A549 (cell line): ENCODE results near the gene MROH2A. TPM values are rescaled to one million over a fixed set of nuclear protein-coding genes. Genes with fewer than 3 reads are reported as not detected.
A peak's percentile ranks its signal among the peaks of the same experiment; 100 is the strongest.

Experiments
- ATAC-seq, 2 experiments: fragments of 200-7000 bp in 1 of 2; fragments of >200 bp in 1 of 2; cut with Nextera tagmentation in 1 of 2; cut with Tn5 transposase in 1 of 2; 3 replicates each; pipeline versions ENCODE4 v1.8.0 to v1.9.1; 2018 to 2020; ENCODE audit warnings: mild to moderate bottlenecking in 1 of 2, moderate library complexity in 1 of 2
- CTCF ChIA-PET: fragments of 300-600 bp; sonication (Branson Sonifier 250); formaldehyde crosslinking; extraction: SDS; loops from one replicate; lab custom pipeline; 2021; ENCODE audit warnings: antibody characterized with exemption, inconsistent platforms; lab: Yijun Ruan, JAX
- POLR2A ChIA-PET: fragments of 350-600 bp; formaldehyde crosslinking; extraction: SDS; loops from one replicate; lab custom pipeline; 2021; ENCODE audit warnings: antibody characterized with exemption, inconsistent platforms; lab: Yijun Ruan, JAX
- DNase-seq, 2 experiments: peaks; one replicate each; pipeline versions ENCODE4 v3.0.0 to v3.0.0-alpha.2; 2011 to 2016; ENCODE audit warnings: low read depth in 1 of 2, low spot score in 1 of 2
- FAIRE-seq: peaks from 2 replicates; lab custom pipeline; 2011; peaks lifted over from hg19 to GRCh38; lab: Jason Lieb, UNC
- H3K27ac ChIP-seq, 2 experiments: fragments of >200 bp; sonication (Bioruptor Twin); formaldehyde crosslinking; 3 replicates each; pipeline ENCODE4 v1.5.1; 2016 to 2017
- H3K4me1 ChIP-seq: fragments of >200 bp; sonication (Bioruptor Twin); formaldehyde crosslinking; 3 replicates; pipeline ENCODE4 v1.6.1; 2016
- H3K4me2 ChIP-seq: fragments of >200 bp; sonication (Bioruptor Twin); formaldehyde crosslinking; 3 replicates; pipeline ENCODE4 v1.6.1; 2016
- H3K4me3 ChIP-seq: fragments of >200 bp; sonication (Bioruptor Twin); formaldehyde crosslinking; 3 replicates; pipeline ENCODE4 v1.5.1; 2016
- H3K9me3 ChIP-seq: fragments of >200 bp; sonication (Bioruptor Twin); formaldehyde crosslinking; 3 replicates; pipeline ENCODE4 v1.6.1; 2016
- CHD2 ChIP-seq: fragments of 150-350 bp; IDR thresholded peaks from 2 replicates; pipeline ENCODE4 v1.6.1; 2014; ENCODE audit warnings: low read length; ENCODE audit not compliant: partially characterized antibody
- EHMT2 ChIP-seq: fragments of 200-600 bp; sonication (generic); IDR thresholded peaks from 2 replicates; pipeline ENCODE4 v1.6.1; 2016; ENCODE audit warnings: antibody characterized with exemption, low read depth, mild to moderate bottlenecking, moderate library complexity
- ESRRA ChIP-seq: fragments of 150-350 bp; IDR thresholded peaks from 2 replicates; pipeline ENCODE4 v1.6.1; 2014; ENCODE audit warnings: mild to moderate bottlenecking, low read length, borderline replicate concordance
- FOSB ChIP-seq: fragments of 250-450 bp; sonication (Bioruptor Pico); IDR thresholded peaks from 2 replicates; pipeline ENCODE4 v1.5.0; 2020; ENCODE audit warnings: mild to moderate bottlenecking, moderate library complexity
- FOSL2 ChIP-seq, 2 experiments: fragments of 450-650 bp in 1 of 2; fragments of >200 bp in 1 of 2; sonication (Bioruptor Twin) in 1 of 2; formaldehyde crosslinking; IDR thresholded peaks; 2 replicates each; pipeline versions ENCODE4 v1.5.0 to v1.6.1; 2016 to 2020; ENCODE audit warnings: mild to moderate bottlenecking in 1 of 2, moderate library complexity in 1 of 2
- HMGXB4 ChIP-seq: fragments of 250-450 bp; sonication (Bioruptor Pico); IDR thresholded peaks from 2 replicates; pipeline ENCODE4 v1.5.0; 2021; ENCODE audit warnings: mild to moderate bottlenecking, moderate library complexity, borderline replicate concordance
- HOXA7 ChIP-seq: fragments of 250-450 bp; sonication (Bioruptor Pico); IDR thresholded peaks from 2 replicates; pipeline ENCODE4 v1.5.0; 2020; ENCODE audit warnings: mild to moderate bottlenecking, moderate library complexity
- NPAS2 ChIP-seq: fragments of 250-450 bp; sonication (Bioruptor Pico); IDR thresholded peaks from 2 replicates; pipeline ENCODE4 v1.8.0; 2022; ENCODE audit warnings: mild to moderate bottlenecking, moderate library complexity, borderline replicate concordance
- RCOR1 ChIP-seq: fragments of 150-350 bp; IDR thresholded peaks from 2 replicates; pipeline ENCODE4 v1.6.1; 2014; ENCODE audit warnings: antibody characterized with exemption, low read length, low read depth
- RNF2 ChIP-seq: fragments of 200-600 bp; sonication (generic); IDR thresholded peaks from 2 replicates; pipeline ENCODE4 v1.6.1; 2016; ENCODE audit warnings: low read depth, mild to moderate bottlenecking, antibody characterized with exemption, moderate library complexity, borderline replicate concordance
- SMC3 ChIP-seq: fragments of >200 bp; sonication (Bioruptor Twin); formaldehyde crosslinking; IDR thresholded peaks from 3 replicates; pipeline ENCODE4 v1.6.1; 2018; ENCODE audit warnings: inconsistent platforms
- TP53 ChIP-seq: fragments of 250-450 bp; sonication (Bioruptor Pico); IDR thresholded peaks from 2 replicates; pipeline ENCODE4 v1.5.0; 2021; ENCODE audit warnings: mild to moderate bottlenecking, moderate library complexity
- WGBS: methylation state at CpG from one replicate; pipeline ENCODE4 v1.1.6; 2017; ENCODE audit errors: missing lambda C conversion rate; 5-methylcytosine and 5-hydroxymethylcytosine counted together
- polyA plus RNA-seq, 4 experiments: library from polyadenylated mRNA; depleted of rRNA in 3 of 4; stranded (reverse); fragments of >200 nt; fragmentation: RNase III in 1 of 4; extraction: RNeasy Plus Mini Kit Qiagen cat#74134 plus additional on column Dnase treatment in 1 of 4; gene quantifications; 2 replicates in 3 of 4; 3 replicates in 1 of 4; pipeline ENCODE4 v1.2.3, GENCODE V29; 2011 to 2017
- TF ChIP-seq, protein P1 (sequence below): fragments of 450-650 bp; IDR thresholded peaks from 2 replicates; pipeline ENCODE4 v1.6.1; 2014; ENCODE audit warnings: antibody characterized with exemption
- TF ChIP-seq, protein P2 (sequence below): fragments of 150-350 bp; IDR thresholded peaks from 2 replicates; pipeline ENCODE4 v1.6.1; 2014; ENCODE audit warnings: low read depth, mild to moderate bottlenecking, low read length
- TF ChIP-seq, protein P3 (sequence below): fragments of 200-600 bp; sonication (generic); IDR thresholded peaks from 2 replicates; pipeline ENCODE4 v1.6.1; 2016; ENCODE audit warnings: antibody characterized with exemption, mild to moderate bottlenecking, moderate library complexity

MROH2A gene
- polyA plus RNA-seq, 2 of the 4 experiments (the other 2 are of a cell fraction), result 0.10 to 0.63 TPM

DNA sequence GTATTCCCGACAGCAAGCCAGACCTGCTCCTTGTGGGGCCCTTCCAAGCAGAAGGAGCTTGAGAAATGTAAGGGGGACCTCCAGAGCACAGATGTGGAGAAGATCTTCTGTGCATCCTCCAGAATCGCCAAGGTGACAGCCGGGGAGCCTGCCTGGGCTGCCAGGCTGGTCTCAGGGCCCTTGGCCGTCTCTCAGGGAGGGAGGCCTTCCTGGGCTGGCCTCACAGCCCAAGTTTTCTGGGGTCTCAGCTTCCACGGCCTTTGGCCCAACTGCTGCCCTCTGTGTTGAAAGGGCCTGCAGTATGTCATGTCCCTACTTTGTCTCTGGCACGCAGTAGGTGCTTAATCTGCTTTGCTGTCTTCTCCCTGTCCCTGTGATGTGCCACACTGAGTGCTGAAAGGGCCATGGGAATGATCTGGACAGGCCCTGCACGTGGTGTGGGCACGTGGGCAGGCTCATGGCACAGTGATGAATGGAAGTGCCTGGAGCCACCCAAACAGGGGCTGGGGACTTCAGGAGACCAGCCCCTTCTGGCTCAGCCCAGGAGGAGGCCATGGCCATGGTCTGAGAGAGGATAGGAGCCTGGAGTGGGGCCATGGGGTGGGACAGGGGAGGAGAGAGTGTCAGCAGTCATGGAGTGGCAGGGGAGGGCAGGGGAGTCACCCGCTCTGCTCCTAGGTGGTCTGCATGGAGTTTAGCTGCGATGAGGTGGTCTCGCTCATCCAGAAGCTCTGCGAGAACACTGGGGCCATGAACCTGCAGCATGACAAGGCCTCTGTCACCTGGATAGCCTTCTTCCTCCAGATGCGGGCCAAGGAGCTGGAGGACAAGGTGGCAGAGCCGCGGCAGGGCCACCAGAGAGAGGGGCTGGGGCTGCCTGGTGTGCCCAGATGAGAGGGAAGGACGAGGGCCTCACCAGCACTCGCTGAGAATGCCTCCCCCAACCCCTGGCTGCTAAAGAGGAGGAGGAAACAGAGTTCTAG is 40.8 kb downstream of the MROH2A start:
- H3K4me1 ChIP-seq, result peaks cover 33% of the 10 kb centered on the region
- no peak for ATAC-seq
- POLR2A ChIA-PET, result no interaction called here
- no peaks in the 10 kb centered on the region for H3K9me3 ChIP-seq
- FAIRE-seq, result no peak
- H3K4me3 ChIP-seq, result no peak overlapping the region
- TF ChIP-seq EHMT2 (no peak), SMC3 (no peak), CHD2 (no peak), HOXA7 (CRISPR knock-in tag) (no peak)
- 79% methylated on average over 14 of the region's 17 CpGs for WGBS
- no peak for DNase-seq
- CTCF ChIA-PET, result interaction anchor here (1.2 kb wide), 1 partner anchor 13 kb away, joined by 3 read pairs; no protein-coding TSS in a partner anchor
- peak overlapping the region in 1 of 2 experiments; percentile 81; a peak in 4 of 6 replicates for H3K27ac ChIP-seq
- H3K4me2 ChIP-seq, result no peak overlapping the region

DNA sequence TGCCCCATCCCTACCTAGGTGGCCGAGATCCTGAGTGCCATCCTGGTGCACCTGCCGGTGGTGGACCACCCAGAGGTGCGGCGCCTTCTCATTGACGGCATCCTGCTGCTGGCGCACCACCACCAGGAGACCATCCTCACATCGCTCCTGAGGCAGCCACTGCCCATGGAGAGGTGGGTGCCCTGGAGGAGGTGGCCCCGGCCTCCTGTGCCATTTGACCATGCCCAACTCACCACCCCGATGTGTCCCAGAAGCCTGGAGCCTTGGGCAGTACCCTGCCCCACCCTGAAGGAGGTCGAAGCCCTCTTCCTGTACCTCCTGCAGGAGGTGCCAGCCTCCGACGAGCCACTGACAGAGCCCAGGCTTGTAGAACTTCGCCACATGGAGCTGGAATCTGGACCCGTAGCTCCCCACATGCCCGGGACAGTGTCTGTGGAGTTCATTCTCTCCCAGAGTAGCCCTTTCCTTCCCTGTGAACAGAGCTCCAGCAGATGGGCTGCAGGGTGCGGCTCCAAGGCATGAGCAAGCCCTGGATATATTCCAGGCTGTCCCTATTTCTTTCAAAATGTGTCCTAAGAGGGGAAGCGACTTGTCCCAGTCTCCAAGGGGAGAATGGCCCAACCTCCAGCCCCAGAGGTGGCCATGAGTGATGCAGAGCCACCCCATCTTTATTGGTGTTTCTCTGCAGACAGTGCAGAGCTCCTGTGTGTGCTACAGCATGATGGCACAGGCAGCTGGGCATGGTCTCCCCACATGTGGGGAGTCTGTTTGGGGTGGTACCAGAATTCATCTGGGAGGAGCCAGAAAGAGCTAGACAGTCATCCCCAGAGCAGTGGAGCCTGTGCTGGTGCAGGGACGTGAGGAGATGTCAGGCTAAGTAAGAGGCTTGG is 42.0 kb downstream of the MROH2A start:
- peak overlapping the region; percentile 28 to 81 for H3K27ac ChIP-seq
- 92% methylated on average over 16 of the region's 18 CpGs for WGBS
- no peak overlapping the region for H3K4me3 ChIP-seq
- H3K4me1 ChIP-seq, result peaks cover 36% of the 10 kb centered on the region
- ChIA-PET CTCF (interaction anchor here (0.6 to 1.8 kb wide), 3 partner anchors 12 to 51 kb away, joined by 3 to 12 read pairs (median 3); no protein-coding TSS in a partner anchor), POLR2A (interaction anchor here (1.2 kb wide), 1 partner anchor 247 kb away, joined by 11 read pairs; no protein-coding TSS in a partner anchor)
- no peak for TF ChIP-seq FOSB (CRISPR knock-in tag)
- TF ChIP-seq NPAS2, result no peak
- no peak for TF ChIP-seq HMGXB4 (CRISPR knock-in tag)
- TF ChIP-seq, protein P1, sequence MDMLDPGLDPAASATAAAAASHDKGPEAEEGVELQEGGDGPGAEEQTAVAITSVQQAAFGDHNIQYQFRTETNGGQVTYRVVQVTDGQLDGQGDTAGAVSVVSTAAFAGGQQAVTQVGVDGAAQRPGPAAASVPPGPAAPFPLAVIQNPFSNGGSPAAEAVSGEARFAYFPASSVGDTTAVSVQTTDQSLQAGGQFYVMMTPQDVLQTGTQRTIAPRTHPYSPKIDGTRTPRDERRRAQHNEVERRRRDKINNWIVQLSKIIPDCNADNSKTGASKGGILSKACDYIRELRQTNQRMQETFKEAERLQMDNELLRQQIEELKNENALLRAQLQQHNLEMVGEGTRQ, result no peak
- no peak for TF ChIP-seq ESRRA
- no peak for TF ChIP-seq FOSL2 (IDR thresholded peaks at IDR 0.05)
- no peak for TF ChIP-seq FOSL2 (CRISPR knock-in tag; IDR thresholded peaks at IDR 0.05)
- no peak for ATAC-seq
- no peak overlapping the region for H3K4me2 ChIP-seq
- no peak for DNase-seq
- H3K9me3 ChIP-seq, result no peaks in the 10 kb centered on the region
- no peak for FAIRE-seq

DNA sequence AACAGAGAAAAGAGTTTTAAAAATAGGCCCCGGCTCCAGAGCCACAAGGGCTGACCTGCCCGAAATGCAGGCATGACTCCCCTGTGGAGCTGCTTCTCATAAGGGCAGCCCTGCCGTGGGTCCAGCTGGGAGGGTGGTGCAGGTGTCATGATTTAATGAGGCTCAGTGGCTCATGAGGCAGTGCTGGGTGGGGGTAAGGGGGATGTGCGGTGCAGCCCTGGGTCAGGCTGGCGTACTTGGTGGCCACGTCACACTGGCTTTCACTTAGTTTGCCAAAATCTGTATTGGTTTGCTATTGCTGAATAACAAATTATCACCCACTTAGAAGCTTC is 42.6 kb downstream of the MROH2A start:
- H3K27ac ChIP-seq, result peak overlapping the region; percentile 28 to 81; a peak in 3 of 6 replicates
- H3K4me3 ChIP-seq, result no peak overlapping the region
- peaks cover 36% of the 10 kb centered on the region for H3K4me1 ChIP-seq
- H3K4me2 ChIP-seq, result no peak overlapping the region
- FAIRE-seq, result no peak
- ChIA-PET CTCF (interaction anchor here (0.6 to 1.9 kb wide), 5 partner anchors 12 to 109 kb away, joined by 3 to 12 read pairs (median 3); no protein-coding TSS in a partner anchor), POLR2A (interaction anchor here (1.2 kb wide), 1 partner anchor 248 kb away, joined by 11 read pairs; no protein-coding TSS in a partner anchor)
- H3K9me3 ChIP-seq, result no peaks in the 10 kb centered on the region
- no peak for DNase-seq
- WGBS, result 83% methylated on average over 4 of the region's 6 CpGs
- no peak for ATAC-seq
- TF ChIP-seq RNF2 (no peak), RCOR1 (no peak), FOSL2 (IDR thresholded peaks at IDR 0.05) (no peak), FOSL2 (CRISPR knock-in tag; IDR thresholded peaks at IDR 0.05) (no peak), TP53 (CRISPR knock-in tag) (no peak)
- TF ChIP-seq, protein P1, result no peak
- TF ChIP-seq, protein P2, sequence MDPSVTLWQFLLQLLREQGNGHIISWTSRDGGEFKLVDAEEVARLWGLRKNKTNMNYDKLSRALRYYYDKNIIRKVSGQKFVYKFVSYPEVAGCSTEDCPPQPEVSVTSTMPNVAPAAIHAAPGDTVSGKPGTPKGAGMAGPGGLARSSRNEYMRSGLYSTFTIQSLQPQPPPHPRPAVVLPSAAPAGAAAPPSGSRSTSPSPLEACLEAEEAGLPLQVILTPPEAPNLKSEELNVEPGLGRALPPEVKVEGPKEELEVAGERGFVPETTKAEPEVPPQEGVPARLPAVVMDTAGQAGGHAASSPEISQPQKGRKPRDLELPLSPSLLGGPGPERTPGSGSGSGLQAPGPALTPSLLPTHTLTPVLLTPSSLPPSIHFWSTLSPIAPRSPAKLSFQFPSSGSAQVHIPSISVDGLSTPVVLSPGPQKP, result no peak
- TF ChIP-seq, protein P3, sequence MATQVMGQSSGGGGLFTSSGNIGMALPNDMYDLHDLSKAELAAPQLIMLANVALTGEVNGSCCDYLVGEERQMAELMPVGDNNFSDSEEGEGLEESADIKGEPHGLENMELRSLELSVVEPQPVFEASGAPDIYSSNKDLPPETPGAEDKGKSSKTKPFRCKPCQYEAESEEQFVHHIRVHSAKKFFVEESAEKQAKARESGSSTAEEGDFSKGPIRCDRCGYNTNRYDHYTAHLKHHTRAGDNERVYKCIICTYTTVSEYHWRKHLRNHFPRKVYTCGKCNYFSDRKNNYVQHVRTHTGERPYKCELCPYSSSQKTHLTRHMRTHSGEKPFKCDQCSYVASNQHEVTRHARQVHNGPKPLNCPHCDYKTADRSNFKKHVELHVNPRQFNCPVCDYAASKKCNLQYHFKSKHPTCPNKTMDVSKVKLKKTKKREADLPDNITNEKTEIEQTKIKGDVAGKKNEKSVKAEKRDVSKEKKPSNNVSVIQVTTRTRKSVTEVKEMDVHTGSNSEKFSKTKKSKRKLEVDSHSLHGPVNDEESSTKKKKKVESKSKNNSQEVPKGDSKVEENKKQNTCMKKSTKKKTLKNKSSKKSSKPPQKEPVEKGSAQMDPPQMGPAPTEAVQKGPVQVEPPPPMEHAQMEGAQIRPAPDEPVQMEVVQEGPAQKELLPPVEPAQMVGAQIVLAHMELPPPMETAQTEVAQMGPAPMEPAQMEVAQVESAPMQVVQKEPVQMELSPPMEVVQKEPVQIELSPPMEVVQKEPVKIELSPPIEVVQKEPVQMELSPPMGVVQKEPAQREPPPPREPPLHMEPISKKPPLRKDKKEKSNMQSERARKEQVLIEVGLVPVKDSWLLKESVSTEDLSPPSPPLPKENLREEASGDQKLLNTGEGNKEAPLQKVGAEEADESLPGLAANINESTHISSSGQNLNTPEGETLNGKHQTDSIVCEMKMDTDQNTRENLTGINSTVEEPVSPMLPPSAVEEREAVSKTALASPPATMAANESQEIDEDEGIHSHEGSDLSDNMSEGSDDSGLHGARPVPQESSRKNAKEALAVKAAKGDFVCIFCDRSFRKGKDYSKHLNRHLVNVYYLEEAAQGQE, result no peak
- TF ChIP-seq, all 56 proteins: peak for 0
